Liver (tissue), 9 donors: ENCODE data around the gene CHD3. TPM values are rescaled to one million over a fixed set of nuclear protein-coding genes. Genes with fewer than 3 reads are reported as not detected.

ENCODE experiments used
- DNase-seq: peaks from one replicate; pipeline ENCODE4 v3.0.0-alpha.2; 2017; ENCODE audit warnings: low spot score
- H3K27ac ChIP-seq, 2 donors: one replicate each; pipeline ENCODE4 v1.7.0; 2013; ENCODE audit warnings: inconsistent platforms in 2 of 2, low read length in 2 of 2, control low read depth in 1 of 2, low read depth in 1 of 2, mild to moderate bottlenecking in 1 of 2
- H3K27me3 ChIP-seq, 4 donors: one replicate each; pipeline versions ENCODE4 v1.6.1 to v1.7.0; 2013; ENCODE audit warnings: low read length in 3 of 4, inconsistent platforms in 1 of 4, mild to moderate bottlenecking in 1 of 4, moderate library complexity in 1 of 4; ENCODE audit not compliant: control insufficient read depth in 4 of 4, insufficient read depth in 4 of 4
- H3K36me3 ChIP-seq, 4 donors: one replicate each; pipeline versions ENCODE4 v1.6.1 to v1.7.0; 2013; ENCODE audit warnings: low read length in 3 of 4, mild to moderate bottlenecking in 3 of 4, low read depth in 1 of 4, moderate library complexity in 1 of 4; ENCODE audit not compliant: control insufficient read depth in 4 of 4, insufficient read depth in 3 of 4
- H3K4me1 ChIP-seq, 4 donors: one replicate each; pipeline versions ENCODE4 v1.6.1 to v1.7.0; 2013; ENCODE audit warnings: low read length in 3 of 4, mild to moderate bottlenecking in 3 of 4, moderate library complexity in 1 of 4; ENCODE audit not compliant: control insufficient read depth in 4 of 4, insufficient read depth in 4 of 4
- H3K4me3 ChIP-seq, 3 donors: one replicate each; pipeline versions ENCODE4 v1.6.1 to v1.7.0; 2013; ENCODE audit warnings: low read length in 3 of 3, control low read depth in 1 of 3, low read depth in 1 of 3, mild to moderate bottlenecking in 1 of 3
- H3K9ac ChIP-seq, 2 donors: one replicate each; pipeline ENCODE4 v1.7.0; 2013; ENCODE audit warnings: low read length in 2 of 2, mild to moderate bottlenecking in 2 of 2, moderate library complexity in 2 of 2, control low read depth in 1 of 2, low read depth in 1 of 2
- H3K9me3 ChIP-seq, 4 donors: one replicate each; pipeline versions ENCODE4 v1.6.1 to v1.7.0; 2013; ENCODE audit warnings: low read length in 3 of 4; ENCODE audit not compliant: control insufficient read depth in 4 of 4
- EGR1 ChIP-seq, 2 donors: IDR thresholded peaks; 2 replicates each; pipeline ENCODE4 v1.6.1; 2016 to 2018; ENCODE audit warnings: antibody characterized with exemption in 2 of 2, low read depth in 2 of 2
- FOXA1 ChIP-seq: IDR thresholded peaks from 2 replicates; pipeline ENCODE4 v1.6.1; 2016; ENCODE audit warnings: antibody characterized with exemption
- GABPA ChIP-seq, 2 donors: IDR thresholded peaks in 1 of 2; conservative IDR thresholded peaks in 1 of 2; 2 replicates each; pipeline ENCODE4 v1.6.1; 2016; ENCODE audit warnings: antibody characterized with exemption in 2 of 2, mild to moderate bottlenecking in 1 of 2, moderate library complexity in 1 of 2
- JUND ChIP-seq, 2 donors: IDR thresholded peaks; 2 replicates each; pipeline ENCODE4 v1.6.1; 2016; ENCODE audit warnings: antibody characterized with exemption in 2 of 2
- MAX ChIP-seq: IDR thresholded peaks from 2 replicates; pipeline ENCODE4 v1.6.1; 2016; ENCODE audit warnings: antibody characterized with exemption
- NR2F2 ChIP-seq: IDR thresholded peaks from 2 replicates; pipeline ENCODE4 v1.6.1; 2016; ENCODE audit warnings: antibody characterized with exemption
- RAD21 ChIP-seq, 2 donors: IDR thresholded peaks; 2 replicates each; pipeline ENCODE4 v1.6.1; 2016; ENCODE audit warnings: antibody characterized with exemption in 2 of 2, mild to moderate bottlenecking in 2 of 2
- RXRA ChIP-seq, 2 donors: IDR thresholded peaks; 2 replicates each; pipeline ENCODE4 v1.6.1; 2017 to 2018; ENCODE audit warnings: antibody characterized with exemption in 2 of 2, mild to moderate bottlenecking in 1 of 2
- SP1 ChIP-seq: IDR thresholded peaks from 2 replicates; pipeline ENCODE4 v1.6.1; 2018; ENCODE audit warnings: antibody characterized with exemption, mild to moderate bottlenecking
- TAF1 ChIP-seq: conservative IDR thresholded peaks from 2 replicates; pipeline ENCODE4 v1.6.1; 2016; ENCODE audit warnings: antibody characterized with exemption, mild to moderate bottlenecking
- YY1 ChIP-seq: IDR thresholded peaks from 2 replicates; pipeline ENCODE4 v1.6.1; 2016; ENCODE audit warnings: antibody characterized with exemption, mild to moderate bottlenecking
- ZBTB33 ChIP-seq: IDR thresholded peaks from 2 replicates; pipeline ENCODE4 v1.6.1; 2016; ENCODE audit warnings: antibody characterized with exemption
- WGBS: extraction: QIAGEN DNeasy Blood & Tissue Kit; methylation state at CpG from one replicate; pipeline ENCODE4 v1.1.7; 2013; 5-methylcytosine and 5-hydroxymethylcytosine counted together
- polyA plus RNA-seq, 2 donors: library from polyadenylated mRNA; stranded (reverse) in 1 of 2; unstranded in 1 of 2; fragments of 200-250 nt in 1 of 2; fragments of >200 nt in 1 of 2; fragmentation: Nextera tagmentation in 1 of 2; extraction: Ambion mirVana in 1 of 2; gene quantifications; one replicate each; pipeline versions ENCODE4 v1.2.1 to v1.2.3, GENCODE V29; 2013 to 2015
- total RNA-seq, 2 donors: library from RNA; depleted of rRNA; stranded (reverse); fragments of >200 nt; gene quantifications; one replicate each; pipeline ENCODE4 v1.2.3, GENCODE V29; 2014
- TF ChIP-seq, protein P1 (sequence below): IDR thresholded peaks from 2 replicates; pipeline ENCODE4 v1.6.1; 2016; ENCODE audit warnings: antibody characterized with exemption, mild to moderate bottlenecking
- TF ChIP-seq, protein P2 (sequence below): IDR thresholded peaks from 2 replicates; pipeline ENCODE4 v1.6.1; 2016; ENCODE audit warnings: antibody characterized with exemption
- TF ChIP-seq, protein P3 (sequence below): fragments of 150-350 bp; IDR thresholded peaks from 2 replicates; pipeline ENCODE4 v1.5.1; 2017; ENCODE audit warnings: improper control_type of control experiment, low read depth, low read length; ENCODE audit not compliant: missing input control
- donor health status: healthy.
- donor health status: healthy.
- donor health status: healthy.
- donor health status: healthy.
- donor health status: healthy.

The CHD3 gene
- total and polyA plus RNA-seq, 4 donors = 1.9 to 14.4 (median 7.2) TPM

DNA sequence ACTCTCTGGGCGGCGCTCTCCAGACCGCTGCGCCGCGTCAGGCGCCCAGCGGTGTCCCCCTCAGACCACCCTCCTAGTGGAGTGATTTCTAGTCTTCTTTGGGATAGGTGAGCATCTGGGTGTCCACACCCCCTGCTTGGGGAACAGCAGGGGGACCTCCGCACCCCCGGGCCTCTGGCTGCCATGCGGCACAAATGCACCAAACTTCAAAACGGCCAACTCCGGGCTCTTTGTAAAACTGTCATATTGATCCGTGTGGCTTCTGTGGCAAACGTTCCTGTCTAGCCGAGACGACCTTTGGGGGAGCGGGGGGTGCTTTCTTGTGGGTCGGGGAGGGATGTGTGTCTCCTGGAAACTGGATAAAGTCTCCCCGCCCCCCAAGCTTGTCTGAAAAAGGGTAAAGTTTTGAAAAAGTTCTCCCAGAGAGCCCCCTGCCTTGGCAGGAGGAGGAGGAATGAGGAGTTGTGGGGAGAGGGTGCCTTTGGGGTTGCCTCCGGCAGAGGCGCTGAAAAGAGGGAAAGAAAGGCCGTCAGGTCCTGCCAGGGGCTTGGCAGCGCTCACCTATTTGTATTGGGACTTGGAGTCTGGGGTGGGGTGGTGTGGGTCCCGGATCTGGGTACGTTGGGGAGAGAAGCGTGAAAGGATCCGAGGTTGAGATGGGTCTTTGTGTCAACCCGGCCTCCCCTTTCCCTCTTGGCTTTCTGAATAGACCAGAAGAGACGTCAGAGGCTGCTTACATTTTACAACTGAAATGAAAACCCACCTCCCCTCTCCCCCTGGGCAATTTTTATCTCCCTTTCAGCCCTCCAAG is 2.2 kb upstream of the CHD3 start:
- no peaks in the 10 kb centered on the region for H3K9me3 ChIP-seq
- no peak for TF ChIP-seq EGR1 (IDR thresholded peaks at IDR 0.05; ENCODE audit: low read depth in 2 of 2)
- TF ChIP-seq RXRA (IDR thresholded peaks at IDR 0.05) = no peak
- TF ChIP-seq MAX = no peak
- TF ChIP-seq YY1 = no peak
- no peak for TF ChIP-seq RAD21 (IDR thresholded peaks at IDR 0.05)
- no peak for TF ChIP-seq FOXA1
- TF ChIP-seq, protein P1, sequence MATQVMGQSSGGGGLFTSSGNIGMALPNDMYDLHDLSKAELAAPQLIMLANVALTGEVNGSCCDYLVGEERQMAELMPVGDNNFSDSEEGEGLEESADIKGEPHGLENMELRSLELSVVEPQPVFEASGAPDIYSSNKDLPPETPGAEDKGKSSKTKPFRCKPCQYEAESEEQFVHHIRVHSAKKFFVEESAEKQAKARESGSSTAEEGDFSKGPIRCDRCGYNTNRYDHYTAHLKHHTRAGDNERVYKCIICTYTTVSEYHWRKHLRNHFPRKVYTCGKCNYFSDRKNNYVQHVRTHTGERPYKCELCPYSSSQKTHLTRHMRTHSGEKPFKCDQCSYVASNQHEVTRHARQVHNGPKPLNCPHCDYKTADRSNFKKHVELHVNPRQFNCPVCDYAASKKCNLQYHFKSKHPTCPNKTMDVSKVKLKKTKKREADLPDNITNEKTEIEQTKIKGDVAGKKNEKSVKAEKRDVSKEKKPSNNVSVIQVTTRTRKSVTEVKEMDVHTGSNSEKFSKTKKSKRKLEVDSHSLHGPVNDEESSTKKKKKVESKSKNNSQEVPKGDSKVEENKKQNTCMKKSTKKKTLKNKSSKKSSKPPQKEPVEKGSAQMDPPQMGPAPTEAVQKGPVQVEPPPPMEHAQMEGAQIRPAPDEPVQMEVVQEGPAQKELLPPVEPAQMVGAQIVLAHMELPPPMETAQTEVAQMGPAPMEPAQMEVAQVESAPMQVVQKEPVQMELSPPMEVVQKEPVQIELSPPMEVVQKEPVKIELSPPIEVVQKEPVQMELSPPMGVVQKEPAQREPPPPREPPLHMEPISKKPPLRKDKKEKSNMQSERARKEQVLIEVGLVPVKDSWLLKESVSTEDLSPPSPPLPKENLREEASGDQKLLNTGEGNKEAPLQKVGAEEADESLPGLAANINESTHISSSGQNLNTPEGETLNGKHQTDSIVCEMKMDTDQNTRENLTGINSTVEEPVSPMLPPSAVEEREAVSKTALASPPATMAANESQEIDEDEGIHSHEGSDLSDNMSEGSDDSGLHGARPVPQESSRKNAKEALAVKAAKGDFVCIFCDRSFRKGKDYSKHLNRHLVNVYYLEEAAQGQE = no peak
- TF ChIP-seq TAF1 = no peak
- TF ChIP-seq JUND (IDR thresholded peaks at IDR 0.05) = no peak
- TF ChIP-seq NR2F2 = no peak
- TF ChIP-seq, protein P2, sequence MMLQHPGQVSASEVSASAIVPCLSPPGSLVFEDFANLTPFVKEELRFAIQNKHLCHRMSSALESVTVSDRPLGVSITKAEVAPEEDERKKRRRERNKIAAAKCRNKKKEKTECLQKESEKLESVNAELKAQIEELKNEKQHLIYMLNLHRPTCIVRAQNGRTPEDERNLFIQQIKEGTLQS = no peak
- no peak for TF ChIP-seq ZBTB33
- TF ChIP-seq, protein P3, sequence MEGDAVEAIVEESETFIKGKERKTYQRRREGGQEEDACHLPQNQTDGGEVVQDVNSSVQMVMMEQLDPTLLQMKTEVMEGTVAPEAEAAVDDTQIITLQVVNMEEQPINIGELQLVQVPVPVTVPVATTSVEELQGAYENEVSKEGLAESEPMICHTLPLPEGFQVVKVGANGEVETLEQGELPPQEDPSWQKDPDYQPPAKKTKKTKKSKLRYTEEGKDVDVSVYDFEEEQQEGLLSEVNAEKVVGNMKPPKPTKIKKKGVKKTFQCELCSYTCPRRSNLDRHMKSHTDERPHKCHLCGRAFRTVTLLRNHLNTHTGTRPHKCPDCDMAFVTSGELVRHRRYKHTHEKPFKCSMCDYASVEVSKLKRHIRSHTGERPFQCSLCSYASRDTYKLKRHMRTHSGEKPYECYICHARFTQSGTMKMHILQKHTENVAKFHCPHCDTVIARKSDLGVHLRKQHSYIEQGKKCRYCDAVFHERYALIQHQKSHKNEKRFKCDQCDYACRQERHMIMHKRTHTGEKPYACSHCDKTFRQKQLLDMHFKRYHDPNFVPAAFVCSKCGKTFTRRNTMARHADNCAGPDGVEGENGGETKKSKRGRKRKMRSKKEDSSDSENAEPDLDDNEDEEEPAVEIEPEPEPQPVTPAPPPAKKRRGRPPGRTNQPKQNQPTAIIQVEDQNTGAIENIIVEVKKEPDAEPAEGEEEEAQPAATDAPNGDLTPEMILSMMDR = no peak
- no peak for TF ChIP-seq SP1
- TF ChIP-seq GABPA (IDR thresholded peaks at IDR 0.05 in 1 of 2, conservative IDR thresholded peaks at IDR 0.05 in 1 of 2) = no peak
- 6% methylated on average over 30 of the region's 30 CpGs for WGBS
- peak overlapping the region in 2 of 3 donors; percentile 14 to 69 for H3K4me3 ChIP-seq
- no peaks in the 10 kb centered on the region for H3K36me3 ChIP-seq
- peak; percentile 44 for DNase-seq
- H3K4me1 ChIP-seq = peaks cover 9 to 46% (median 42%) of the 10 kb centered on the region in 4 donors
- H3K27me3 ChIP-seq = no peaks in the 10 kb centered on the region
- H3K9ac ChIP-seq = peak overlapping the region in 1 of 2 donors; percentile 67
- H3K27ac ChIP-seq = peak overlapping the region; percentile 65 to 89
